ENCODE data around the gene NUDT22.

- TF ChIP-seq CTCF (conservative IDR thresholded peaks at IDR 0.05; ENCODE audit: low read depth, low read length) (0 out of 2 replicates have a peak, but pooled peaks have one; percentile 22), EZH2 (IDR thresholded peaks at IDR 0.05; ENCODE audit: borderline replicate concordance, low read depth, low read length, poor library complexity, severe bottlenecking) (no peak)
Observed at GRCh38 chr11:64269540-64270220, 43.6 kb downstream of the NUDT22 start.

All from A673 (cell line).